GM18511 (cell line): Measurements from ENCODE around the gene SLC30A4.
A peak's percentile ranks its signal among the peaks of the same experiment; 100 is the strongest.

ENCODE experiments used
- ATAC-seq: cut with Tn5 transposase; IDR thresholded peaks from one replicate; pipeline ENCODE4 v1.9.1; 2021; ENCODE audit warnings: mild to moderate bottlenecking, moderate library complexity; ENCODE audit not compliant: unreplicated experiment

SLC30A4 gene

GRCh38 chr15:45454814-45455213 is 67.7 kb downstream of the SLC30A4 start:
- peak; percentile 76 for ATAC-seq

GRCh38 chr15:45451265-45451664 is 71.3 kb downstream of the SLC30A4 start:
- no peak for ATAC-seq

- no peak for ATAC-seq
Observed at GRCh38 chr15:45449916-45450867, 72.4 kb downstream of the SLC30A4 start.

- no peak for ATAC-seq
Observed at GRCh38 chr15:45449395-45449794, 73.2 kb downstream of the SLC30A4 start.

- no peak for ATAC-seq
Observed at GRCh38 chr15:45448066-45448915, 74.3 kb downstream of the SLC30A4 start.

- ATAC-seq, result no peak
Observed at GRCh38 chr15:45443645-45444044, 78.9 kb downstream of the SLC30A4 start.

GRCh38 chr15:45442507-45443135 is 79.9 kb downstream of the SLC30A4 start:
- ATAC-seq, result no peak

GRCh38 chr15:45441686-45442085 is 80.9 kb downstream of the SLC30A4 start:
- no peak for ATAC-seq

- no peak for ATAC-seq
Observed at GRCh38 chr15:45441036-45441435, 81.5 kb downstream of the SLC30A4 start.

GRCh38 chr15:45439521-45440260 is 82.9 kb downstream of the SLC30A4 start:
- ATAC-seq, result no peak

- ATAC-seq, result no peak
Observed at GRCh38 chr15:45435124-45435903, 87.2 kb downstream of the SLC30A4 start.

- no peak for ATAC-seq
Observed at GRCh38 chr15:45434078-45434567, 88.4 kb downstream of the SLC30A4 start.

GRCh38 chr15:45431511-45431910 is 91.0 kb downstream of the SLC30A4 start:
- ATAC-seq, result no peak

GRCh38 chr15:45429941-45430792 is 92.4 kb downstream of the SLC30A4 start:
- peak; percentile 78 for ATAC-seq
